ENCODE data around the gene SEPHS1.

SEPHS1 gene

DNA sequence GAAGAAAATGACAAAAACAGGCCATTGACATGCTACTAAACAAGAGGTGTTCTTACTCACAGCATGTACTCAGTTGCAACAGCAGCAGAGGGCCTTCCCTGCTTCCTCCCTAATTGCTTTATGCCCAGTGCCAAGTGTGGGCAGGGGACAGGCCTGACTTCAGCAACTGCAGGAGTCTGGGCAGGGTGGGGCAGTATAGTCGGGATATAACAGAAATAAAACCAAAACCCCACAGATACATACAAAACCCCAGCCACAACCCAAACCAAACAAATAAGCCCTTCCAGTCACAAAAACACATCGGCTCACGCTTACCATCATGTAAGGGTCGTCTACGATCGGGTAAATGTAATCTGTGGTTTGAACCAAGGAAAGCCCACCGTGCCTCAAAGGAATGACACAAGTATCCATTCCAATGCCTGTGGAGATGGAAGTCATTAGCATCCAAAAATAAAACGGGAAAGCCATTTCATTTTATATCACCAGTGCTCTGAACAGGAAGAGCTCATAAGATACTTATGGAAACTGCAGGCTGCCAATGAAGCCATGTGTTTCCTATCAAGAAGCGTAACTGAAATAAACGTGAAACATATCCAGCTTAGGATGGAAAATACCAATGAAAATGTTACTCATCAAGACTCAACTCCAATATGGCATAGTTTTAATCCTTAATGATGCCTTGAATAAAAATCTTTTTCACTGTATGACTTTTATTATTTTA, 9.5 kb downstream of the SEPHS1 start:
- TF ChIP-seq POLR2AphosphoS5 (IDR thresholded peaks at IDR 0.05; ENCODE audit: low read depth, low read length) (no peak), SIN3A (IDR thresholded peaks at IDR 0.05; ENCODE audit: borderline replicate concordance, insufficient read depth, low read length) (no peak), TAF1 (IDR thresholded peaks at IDR 0.05; ENCODE audit: borderline replicate concordance, insufficient read depth, low read length) (no peak), FOXP2 (optimal IDR thresholded peaks at IDR 0.05; ENCODE audit: borderline replicate concordance, extremely low read depth, extremely low read length, insufficient read depth) (no peak)
- TF ChIP-seq, protein P1, sequence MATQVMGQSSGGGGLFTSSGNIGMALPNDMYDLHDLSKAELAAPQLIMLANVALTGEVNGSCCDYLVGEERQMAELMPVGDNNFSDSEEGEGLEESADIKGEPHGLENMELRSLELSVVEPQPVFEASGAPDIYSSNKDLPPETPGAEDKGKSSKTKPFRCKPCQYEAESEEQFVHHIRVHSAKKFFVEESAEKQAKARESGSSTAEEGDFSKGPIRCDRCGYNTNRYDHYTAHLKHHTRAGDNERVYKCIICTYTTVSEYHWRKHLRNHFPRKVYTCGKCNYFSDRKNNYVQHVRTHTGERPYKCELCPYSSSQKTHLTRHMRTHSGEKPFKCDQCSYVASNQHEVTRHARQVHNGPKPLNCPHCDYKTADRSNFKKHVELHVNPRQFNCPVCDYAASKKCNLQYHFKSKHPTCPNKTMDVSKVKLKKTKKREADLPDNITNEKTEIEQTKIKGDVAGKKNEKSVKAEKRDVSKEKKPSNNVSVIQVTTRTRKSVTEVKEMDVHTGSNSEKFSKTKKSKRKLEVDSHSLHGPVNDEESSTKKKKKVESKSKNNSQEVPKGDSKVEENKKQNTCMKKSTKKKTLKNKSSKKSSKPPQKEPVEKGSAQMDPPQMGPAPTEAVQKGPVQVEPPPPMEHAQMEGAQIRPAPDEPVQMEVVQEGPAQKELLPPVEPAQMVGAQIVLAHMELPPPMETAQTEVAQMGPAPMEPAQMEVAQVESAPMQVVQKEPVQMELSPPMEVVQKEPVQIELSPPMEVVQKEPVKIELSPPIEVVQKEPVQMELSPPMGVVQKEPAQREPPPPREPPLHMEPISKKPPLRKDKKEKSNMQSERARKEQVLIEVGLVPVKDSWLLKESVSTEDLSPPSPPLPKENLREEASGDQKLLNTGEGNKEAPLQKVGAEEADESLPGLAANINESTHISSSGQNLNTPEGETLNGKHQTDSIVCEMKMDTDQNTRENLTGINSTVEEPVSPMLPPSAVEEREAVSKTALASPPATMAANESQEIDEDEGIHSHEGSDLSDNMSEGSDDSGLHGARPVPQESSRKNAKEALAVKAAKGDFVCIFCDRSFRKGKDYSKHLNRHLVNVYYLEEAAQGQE (IDR thresholded peaks at IDR 0.05; ENCODE audit: insufficient read depth in 1 of 2, low read depth in 2 of 2, low read length in 2 of 2): no peak

DNA sequence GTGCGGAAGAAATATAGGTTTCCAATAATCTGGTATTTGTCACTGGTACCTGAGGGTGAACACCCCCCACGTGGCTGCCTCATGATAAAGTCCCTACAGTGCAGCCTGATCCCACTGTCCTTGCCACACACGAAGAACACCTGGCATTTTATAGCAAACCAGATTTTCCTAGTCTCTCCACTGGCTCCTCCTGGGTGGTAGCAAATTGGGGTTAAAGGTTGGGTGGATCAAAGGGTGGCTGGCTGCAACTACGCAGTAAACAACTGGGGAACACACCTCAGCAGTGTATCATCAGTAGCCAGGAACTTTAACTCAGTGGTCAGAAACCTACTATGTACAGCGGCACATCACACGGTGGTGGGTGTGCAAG, 10.3 kb downstream of the SEPHS1 start:
- no peak for TF ChIP-seq POLR2AphosphoS5 (IDR thresholded peaks at IDR 0.05; ENCODE audit: low read depth, low read length)
- TF ChIP-seq FOXP2 (optimal IDR thresholded peaks at IDR 0.05; ENCODE audit: borderline replicate concordance, extremely low read depth, extremely low read length, insufficient read depth): no peak
- TF ChIP-seq SIN3A (IDR thresholded peaks at IDR 0.05; ENCODE audit: borderline replicate concordance, insufficient read depth, low read length): no peak
- TF ChIP-seq TAF1 (IDR thresholded peaks at IDR 0.05; ENCODE audit: borderline replicate concordance, insufficient read depth, low read length): no peak
- TF ChIP-seq, protein P1 (IDR thresholded peaks at IDR 0.05; ENCODE audit: insufficient read depth in 1 of 2, low read depth in 2 of 2, low read length in 2 of 2): no peak

DNA sequence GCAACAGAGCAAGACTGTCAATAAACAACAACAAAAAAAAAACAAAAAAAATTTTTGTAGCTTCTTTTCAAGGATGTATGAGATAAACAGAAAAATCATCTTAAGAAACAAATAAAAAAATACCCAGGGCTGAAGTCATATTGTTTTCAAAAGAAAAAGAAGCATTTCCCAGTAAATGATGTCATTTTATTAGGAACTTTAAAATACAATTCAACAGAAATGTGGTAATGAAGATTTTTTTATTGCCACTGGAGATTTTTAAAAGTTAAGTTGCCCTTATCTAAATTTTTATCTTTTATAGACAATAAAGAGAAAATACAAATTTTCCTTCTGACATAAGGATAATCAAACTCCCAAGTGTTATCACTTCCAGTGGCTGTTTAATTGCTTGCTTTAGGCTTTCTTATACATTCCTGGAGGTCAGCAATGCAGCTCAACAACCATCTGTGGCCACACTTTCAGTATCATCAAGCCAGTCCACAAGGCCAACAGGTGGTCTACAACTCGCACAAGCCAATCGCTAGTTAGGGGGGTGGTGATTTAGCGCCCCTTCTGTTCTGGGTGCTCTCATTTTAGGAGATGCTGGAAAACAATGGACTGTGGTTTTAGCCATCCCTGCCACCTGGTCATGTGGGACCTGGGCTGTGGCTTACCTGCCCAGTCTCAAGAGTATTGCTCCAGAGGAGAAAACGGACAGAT, 10.8 kb downstream of the SEPHS1 start:
- TF ChIP-seq, protein P1 (IDR thresholded peaks at IDR 0.05; ENCODE audit: insufficient read depth in 1 of 2, low read depth in 2 of 2, low read length in 2 of 2): no peak
- TF ChIP-seq SIN3A (IDR thresholded peaks at IDR 0.05; ENCODE audit: borderline replicate concordance, insufficient read depth, low read length) (no peak), POLR2AphosphoS5 (IDR thresholded peaks at IDR 0.05; ENCODE audit: low read depth, low read length) (no peak), TAF1 (IDR thresholded peaks at IDR 0.05; ENCODE audit: borderline replicate concordance, insufficient read depth, low read length) (no peak), FOXP2 (optimal IDR thresholded peaks at IDR 0.05; ENCODE audit: borderline replicate concordance, extremely low read depth, extremely low read length, insufficient read depth) (no peak)

DNA sequence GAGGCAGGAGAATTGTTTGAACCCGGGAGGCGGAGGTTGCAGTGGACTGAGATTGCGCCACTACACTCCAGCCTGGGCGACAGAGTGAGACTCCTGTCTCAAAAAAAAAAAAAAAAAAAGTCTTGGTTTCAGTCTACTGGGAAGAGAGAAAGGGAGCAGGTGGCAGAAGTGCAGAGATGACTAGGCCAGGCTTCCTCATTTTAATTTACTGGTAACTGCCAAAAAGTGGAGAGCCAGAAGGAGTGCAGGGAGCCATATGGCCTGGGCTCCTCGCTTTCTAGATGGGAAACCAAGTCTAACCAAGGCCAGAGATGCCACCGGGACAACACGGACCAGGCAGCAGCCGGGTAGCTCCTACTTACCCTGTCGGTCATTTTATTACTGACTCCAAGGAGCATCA, 12.2 kb downstream of the SEPHS1 start:
- no peak for TF ChIP-seq SIN3A (IDR thresholded peaks at IDR 0.05; ENCODE audit: borderline replicate concordance, insufficient read depth, low read length)
- no peak for TF ChIP-seq FOXP2 (optimal IDR thresholded peaks at IDR 0.05; ENCODE audit: borderline replicate concordance, extremely low read depth, extremely low read length, insufficient read depth)
- TF ChIP-seq POLR2AphosphoS5 (IDR thresholded peaks at IDR 0.05; ENCODE audit: low read depth, low read length): no peak

DNA sequence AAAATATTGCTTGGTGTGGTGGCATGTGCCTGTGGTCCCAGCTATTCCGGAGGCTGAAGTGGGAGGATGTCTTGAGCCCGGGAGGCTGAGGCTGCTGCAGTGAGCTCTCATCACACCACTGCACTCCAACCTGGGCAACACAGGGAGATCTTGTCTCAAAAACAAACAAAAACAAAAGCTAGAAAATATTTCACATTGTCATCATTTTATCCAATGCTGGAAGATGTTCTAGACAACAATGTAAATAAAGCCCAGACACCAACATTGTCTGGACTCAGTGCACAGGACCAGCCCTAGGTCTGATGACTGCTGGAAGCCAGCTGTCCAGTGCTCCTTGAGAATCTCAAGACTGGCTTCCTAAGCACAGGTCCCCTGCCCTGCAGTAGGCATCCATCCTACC, 13.5 kb downstream of the SEPHS1 start:
- TF ChIP-seq FOXP2 (optimal IDR thresholded peaks at IDR 0.05; ENCODE audit: borderline replicate concordance, extremely low read depth, extremely low read length, insufficient read depth): no peak
- TF ChIP-seq POLR2AphosphoS5 (IDR thresholded peaks at IDR 0.05; ENCODE audit: low read depth, low read length): no peak
- no peak for TF ChIP-seq TAF1 (IDR thresholded peaks at IDR 0.05; ENCODE audit: borderline replicate concordance, insufficient read depth, low read length)
- TF ChIP-seq, protein P1 (IDR thresholded peaks at IDR 0.05; ENCODE audit: insufficient read depth in 1 of 2, low read depth in 2 of 2, low read length in 2 of 2): no peak
- no peak for TF ChIP-seq SIN3A (IDR thresholded peaks at IDR 0.05; ENCODE audit: borderline replicate concordance, insufficient read depth, low read length)
